K562 (cell line): ENCODE results near the gene LYPD4. TPM values are rescaled to one million over a fixed set of nuclear protein-coding genes. Genes with fewer than 3 reads are reported as not detected.

Experiments used
- CTCF ChIP-seq, 3 experiments: IDR thresholded peaks in 2 of 3; conservative IDR thresholded peaks in 1 of 3; 2 replicates each; pipeline ENCODE4 v1.5.1; 2011 to 2012; ENCODE audit warnings: low read length in 3 of 3, mild to moderate bottlenecking in 3 of 3, control low read depth in 2 of 3, improper control_type of control experiment in 1 of 3, inconsistent platforms in 1 of 3, low read depth in 1 of 3, mixed read lengths in 1 of 3, moderate library complexity in 1 of 3; ENCODE audit not compliant: insufficient read depth in 2 of 3
- FOXA1 ChIP-seq: fragments of 450-650 bp; IDR thresholded peaks from 2 replicates; pipeline ENCODE4 v1.6.1; 2016; ENCODE audit warnings: mild to moderate bottlenecking, borderline replicate concordance
- MGA ChIP-seq: fragments of 450-650 bp; IDR thresholded peaks from 2 replicates; pipeline ENCODE4 v1.6.1; 2016; ENCODE audit warnings: mild to moderate bottlenecking, moderate library complexity
- MYC ChIP-seq, 2 experiments: fragments of 250-450 bp in 1 of 2; sonication (Bioruptor Pico) in 1 of 2; IDR thresholded peaks; 2 replicates each; pipeline versions ENCODE4 v1.5.1 to v1.6.1; 2012 to 2021; ENCODE audit warnings: low read depth in 2 of 2, borderline replicate concordance in 1 of 2, improper control_type of control experiment in 1 of 2, low read length in 1 of 2, mild to moderate bottlenecking in 1 of 2, moderate library complexity in 1 of 2
- RAD21 ChIP-seq, 2 experiments: fragments of 250-450 bp in 1 of 2; fragments of 450-650 bp in 1 of 2; sonication (Bioruptor Pico) in 1 of 2; formaldehyde crosslinking in 1 of 2; IDR thresholded peaks in 1 of 2; conservative IDR thresholded peaks in 1 of 2; 2 replicates each; pipeline versions ENCODE4 v1.4.0 to v1.8.0; 2020 to 2022; ENCODE audit warnings: mild to moderate bottlenecking in 2 of 2, moderate library complexity in 1 of 2
- RFX5 ChIP-seq: IDR thresholded peaks from 2 replicates; pipeline ENCODE4 v1.6.1; 2011; ENCODE audit warnings: low read depth, mild to moderate bottlenecking, improper control_type of control experiment, low read length
- SMC3 ChIP-seq: conservative IDR thresholded peaks from 2 replicates; pipeline ENCODE4 v1.6.1; 2011; ENCODE audit warnings: low read depth, low read length, improper control_type of control experiment; ENCODE audit not compliant: insufficient read depth
- SPI1 ChIP-seq: IDR thresholded peaks from 2 replicates; pipeline ENCODE4 v1.6.1; 2011; ENCODE audit warnings: low read depth, low read length, control low read depth, borderline replicate concordance
- ZNF398 ChIP-seq: fragments of 250-450 bp; sonication (Bioruptor Pico); IDR thresholded peaks from 2 replicates; pipeline ENCODE4 v1.8.0; 2021; ENCODE audit warnings: moderate library complexity, mild to moderate bottlenecking, inconsistent platforms
- polyA plus RNA-seq, 8 experiments: library from polyadenylated mRNA; depleted of rRNA in 4 of 8; stranded (reverse) in 5 of 8; unstranded in 3 of 8; fragments of >200 nt; fragmentation: Nextera tagmentation in 2 of 8; fragmentation: Illumina TruSeq in 1 of 8; extraction: Ambion mirVana in 2 of 8; extraction: Trizol in 1 of 8; gene quantifications; 2 replicates each; pipeline versions ENCODE4 v1.2.1 to v1.2.3, GENCODE V29; 2011 to 2014; ENCODE audit warnings: inconsistent platforms in 1 of 8, missing spikeins in 1 of 8
- total RNA-seq, 7 experiments: library from RNA; depleted of rRNA in 6 of 7; stranded (reverse); fragments of >200 nt in 6 of 7; fragmentation: Illumina TruSeq in 2 of 7; extraction: Trizol in 2 of 7; gene quantifications; 2 replicates each; pipeline versions ENCODE4 v1.2.1 to v1.2.3, GENCODE V29; 2011 to 2021; ENCODE audit warnings: low replicate concordance in 1 of 7

LYPD4 gene
- total and polyA plus RNA-seq, 9 of the 15 experiments (the other 6 are each of a cell fraction or from before 2014, with no cell fraction given) = 0.11 TPM; not detected in 8

- TF ChIP-seq CTCF (IDR thresholded peaks at IDR 0.05 in 2 of 3, conservative IDR thresholded peaks at IDR 0.05 in 1 of 3; ENCODE audit: insufficient read depth in 2 of 3, low read depth in 1 of 3, low read length in 3 of 3) (peak; percentile 87 to 93 (median 90)), FOXA1 (no peak), SMC3 (peak; percentile 76), MGA (no peak), RAD21 (CRISPR knock-in tag; conservative IDR thresholded peaks at IDR 0.05 in 1 of 2, IDR thresholded peaks at IDR 0.05 in 1 of 2) (peak in 1 of 2 experiments; percentile 67; a peak in 3 of 4 replicates), RFX5 (no peak), SPI1 (peak; percentile 71; the same call in 1 of the 2 replicates), ZNF398 (CRISPR knock-in tag) (no peak), MYC (IDR thresholded peaks at IDR 0.05; ENCODE audit: low read depth, low read length) (0 out of 2 replicates have a peak, but pooled peaks have one; percentile 42), MYC (CRISPR knock-in tag; IDR thresholded peaks at IDR 0.05; ENCODE audit: borderline replicate concordance, low read depth) (no peak)
Observed at GRCh38 chr19:41792513-41793413, 51.7 kb downstream of the LYPD4 start (continued).
